ENCODE measurements around the gene FTHL17.

DNA sequence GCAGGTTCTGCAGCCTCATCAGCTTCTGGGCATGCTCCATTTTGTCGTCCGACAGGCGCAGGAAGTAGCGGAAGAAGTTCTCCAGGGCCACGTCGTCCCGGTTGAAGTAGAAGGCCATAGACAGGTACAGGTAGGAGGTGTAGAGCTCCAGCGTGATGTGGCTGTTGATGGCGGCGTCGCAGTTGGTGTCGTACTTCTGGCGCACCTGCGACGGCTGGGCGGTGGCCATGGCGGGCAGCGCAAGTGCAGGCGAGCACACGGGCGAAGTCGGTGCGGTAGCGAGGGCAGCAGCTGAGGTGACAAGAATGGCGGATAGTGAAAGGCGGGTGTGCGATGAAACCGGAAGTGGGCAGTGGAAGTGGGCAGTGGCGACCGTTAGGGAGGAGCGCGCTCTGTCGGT is at the start of gene FTHL17:
- TF ChIP-seq EZH2 (IDR thresholded peaks at IDR 0.05; ENCODE audit: insufficient read depth, poor library complexity, severe bottlenecking) (no peak), EZH2phosphoT487 (IDR thresholded peaks at IDR 0.05; ENCODE audit: insufficient read depth, low read depth) (no peak)
